HG02623 (cell line): ENCODE measurements around the gene GNB1.

Source experiments
- ATAC-seq: cut with Tn5 transposase; IDR thresholded peaks from one replicate; pipeline ENCODE4 v1.9.1; 2021; ENCODE audit warnings: moderate library complexity; ENCODE audit not compliant: unreplicated experiment

Gene GNB1

GRCh38 chr1:1786836-1787605 is 103.9 kb downstream of the GNB1 start:
- no peak for ATAC-seq

- no peak for ATAC-seq
Measured at GRCh38 chr1:1785666-1786065, 105.2 kb downstream of the GNB1 start.

GRCh38 chr1:1784933-1785332 is 106.0 kb downstream of the GNB1 start:
- ATAC-seq: no peak

GRCh38 chr1:1783320-1783719 is 107.6 kb downstream of the GNB1 start:
- ATAC-seq: no peak

- no peak for ATAC-seq
Measured at GRCh38 chr1:1782399-1783221, 108.3 kb downstream of the GNB1 start.

- ATAC-seq: no peak
Measured at GRCh38 chr1:1781526-1781903, 109.4 kb downstream of the GNB1 start.

GRCh38 chr1:1780598-1781525 is 110.0 kb downstream of the GNB1 start:
- no peak for ATAC-seq

- peak; percentile 30 for ATAC-seq
Measured at GRCh38 chr1:1779691-1780597, 110.9 kb downstream of the GNB1 start.

GRCh38 chr1:1779320-1779675 is 111.6 kb downstream of the GNB1 start:
- ATAC-seq: no peak

- ATAC-seq: peak; percentile 58
Measured at GRCh38 chr1:1778663-1779319, 112.1 kb downstream of the GNB1 start.

GRCh38 chr1:1777950-1778662 is 112.8 kb downstream of the GNB1 start, which contains the start of gene NADK:
TSS of gene NADK (minus strand) at chr1:1778470. CDS start at chr1:1765406, 13,064 bp downstream.
- peak; percentile 34 for ATAC-seq

- no peak for ATAC-seq
Measured at GRCh38 chr1:1777583-1777899, 113.3 kb downstream of the GNB1 start.

- ATAC-seq: no peak
Measured at GRCh38 chr1:1776672-1777582, 114.0 kb downstream of the GNB1 start.

GRCh38 chr1:1775327-1776226 is 115.3 kb downstream of the GNB1 start:
- ATAC-seq: no peak

GRCh38 chr1:1773874-1774273 is 117.0 kb downstream of the GNB1 start:
- no peak for ATAC-seq

GRCh38 chr1:1771096-1771495 is 119.8 kb downstream of the GNB1 start:
- ATAC-seq: no peak

GRCh38 chr1:1770102-1770501 is 120.8 kb downstream of the GNB1 start:
- no peak for ATAC-seq
